HepG2 (cell line): Measurements from ENCODE around the gene ACD. TPM values are rescaled to one million over a fixed set of nuclear protein-coding genes. Genes with fewer than 3 reads are reported as not detected.

ENCODE experiments used
- ATAC-seq: fragments of 200-7000 bp; cut with Tn5 transposase; 3 replicates; pipeline ENCODE4 v1.9.1; 2020; ENCODE audit warnings: mild to moderate bottlenecking, moderate library complexity
- BruUV-seq: library from RNA; stranded (reverse); fragments of 400-500 nt; replicated peaks from 2 replicates; lab custom pipeline; 2021; lab: Mats Ljungman, UMichigan
- CTCF ChIA-PET: fragments of 300-600 bp; formaldehyde crosslinking; extraction: SDS; loops from one replicate; lab custom pipeline; 2021; ENCODE audit warnings: low total read pairs, inconsistent platforms, low intra/inter-chr PET ratio; lab: Yijun Ruan, JAX
- POLR2A ChIA-PET: fragments of 350-600 bp; sonication (Branson Sonifier 250); formaldehyde crosslinking; loops from one replicate; lab custom pipeline; 2020; ENCODE audit warnings: antibody characterized with exemption, inconsistent platforms; lab: Yijun Ruan, JAX
- DNase-seq: peaks from one replicate; pipeline ENCODE4 v3.0.0-alpha.2; 2015; ENCODE audit warnings: low spot score
- FAIRE-seq: peaks from 3 replicates; lab custom pipeline; 2011; peaks lifted over from hg19 to GRCh38; lab: Jason Lieb, UNC
- H2AFZ ChIP-seq: one replicate; pipeline ENCODE4 v1.6.1; 2011; ENCODE audit warnings: low read length, inconsistent platforms
- H3K27ac ChIP-seq: fragments of 300-600 bp; 3 replicates; pipeline ENCODE4 v1.8.0; 2011; ENCODE audit warnings: mixed run types, mild to moderate bottlenecking, mixed read lengths, low read length, inconsistent platforms; ENCODE audit not compliant: insufficient read depth; ENCODE audit errors: extremely low read length
- H3K27me3 ChIP-seq, 2 experiments: fragments of 200-600 bp in 1 of 2; 2 replicates in 1 of 2; 3 replicates in 1 of 2; pipeline versions ENCODE4 v1.6.0 to v1.8.0; 2011; ENCODE audit warnings: low read length in 2 of 2, mild to moderate bottlenecking in 2 of 2, moderate library complexity in 2 of 2, inconsistent platforms in 1 of 2; ENCODE audit not compliant: insufficient read depth in 2 of 2, control insufficient read depth in 1 of 2
- H3K36me3 ChIP-seq, 2 experiments: fragments of 200-600 bp in 1 of 2; replicated peaks in 1 of 2; 2 replicates in 1 of 2; 3 replicates in 1 of 2; pipeline versions ENCODE4 v1.5.1 to v1.8.0; 2011; ENCODE audit warnings: low read length in 2 of 2, inconsistent platforms in 1 of 2; ENCODE audit not compliant: insufficient read depth in 2 of 2, control insufficient read depth in 1 of 2
- H3K4me1 ChIP-seq: 2 replicates; pipeline ENCODE4 v1.5.1; 2012; ENCODE audit warnings: low read length, inconsistent platforms; ENCODE audit not compliant: insufficient read depth
- H3K4me2 ChIP-seq: 2 replicates; pipeline ENCODE4 v1.6.0; 2011; ENCODE audit warnings: low read depth, low read length, inconsistent platforms
- H3K4me3 ChIP-seq, 3 experiments: fragments of 200-600 bp in 1 of 3; sonication (generic), shearing (Covaris generic) in 1 of 3; replicated peaks in 1 of 3; 2 replicates each; pipeline ENCODE4 v1.5.1; 2011 to 2016; ENCODE audit warnings: low read length in 3 of 3, inconsistent platforms in 2 of 3, low read depth in 2 of 3, mild to moderate bottlenecking in 2 of 3, control low read depth in 1 of 3, mixed read lengths in 1 of 3; ENCODE audit not compliant: insufficient read depth in 1 of 3
- H3K79me2 ChIP-seq: one replicate; pipeline ENCODE4 v1.6.1; 2011; ENCODE audit warnings: low read length, inconsistent platforms; ENCODE audit not compliant: insufficient read depth
- H3K9ac ChIP-seq: 2 replicates; pipeline ENCODE4 v1.6.0; 2011; ENCODE audit warnings: mild to moderate bottlenecking, low read depth, low read length, inconsistent platforms; ENCODE audit not compliant: insufficient read depth
- H3K9me3 ChIP-seq: 2 replicates; pipeline ENCODE4 v1.5.1; 2012; ENCODE audit warnings: mild to moderate bottlenecking, low read length
- H4K20me1 ChIP-seq: 2 replicates; pipeline ENCODE4 v1.6.0; 2011; ENCODE audit warnings: inconsistent platforms, mild to moderate bottlenecking, low read length, moderate library complexity; ENCODE audit not compliant: insufficient read depth
- AHR ChIP-seq: IDR thresholded peaks from 2 replicates; pipeline ENCODE4 v1.6.1; 2018; ENCODE audit warnings: missing genetic modification reagents, missing compliant biosample characterization
- HES4 ChIP-seq: sonication (generic); formaldehyde crosslinking; IDR thresholded peaks from 2 replicates; pipeline ENCODE4 v1.9.0; 2021; ENCODE audit warnings: mild to moderate bottlenecking, missing genetic modification reagents, borderline replicate concordance
- HHEX ChIP-seq: IDR thresholded peaks from 2 replicates; pipeline ENCODE4 v1.6.1; 2016; ENCODE audit warnings: control low read depth
- MIXL1 ChIP-seq: IDR thresholded peaks from 2 replicates; pipeline ENCODE4 v1.6.1; 2016
- POGZ ChIP-seq: sonication (generic); formaldehyde crosslinking; IDR thresholded peaks from 2 replicates; pipeline ENCODE4 v1.4.0; 2020; ENCODE audit warnings: mild to moderate bottlenecking, missing genetic modification reagents
- REST ChIP-seq, 2 experiments: IDR thresholded peaks; 2 replicates each; pipeline ENCODE4 v1.6.1; 2011 to 2012; ENCODE audit warnings: low read length in 2 of 2, borderline replicate concordance in 1 of 2, low read depth in 1 of 2, mild to moderate bottlenecking in 1 of 2, moderate library complexity in 1 of 2
- SAP130 ChIP-seq: IDR thresholded peaks from 2 replicates; pipeline ENCODE4 v1.6.1; 2016; ENCODE audit warnings: low read depth
- SMC3 ChIP-seq: IDR thresholded peaks from 2 replicates; pipeline ENCODE4 v1.6.1; 2011; ENCODE audit warnings: low read length, improper control_type of control experiment
- SSRP1 ChIP-seq: IDR thresholded peaks from 2 replicates; pipeline ENCODE4 v1.6.1; 2016; ENCODE audit warnings: control low read depth
- ZBTB26 ChIP-seq: IDR thresholded peaks from 2 replicates; pipeline ENCODE4 v1.6.1; 2016; ENCODE audit warnings: missing compliant biosample characterization, missing genetic modification reagents, borderline replicate concordance
- ZNF292 ChIP-seq: sonication (generic); formaldehyde crosslinking; IDR thresholded peaks from 2 replicates; pipeline ENCODE4 v1.8.1; 2022; ENCODE audit warnings: mild to moderate bottlenecking, low read depth, missing genetic modification reagents, borderline replicate concordance
- ZNF296 ChIP-seq: sonication (generic); formaldehyde crosslinking; conservative IDR thresholded peaks from 2 replicates; pipeline ENCODE4 v1.5.0; 2020; ENCODE audit warnings: mild to moderate bottlenecking, missing genetic modification reagents
- ZNF589 ChIP-seq: sonication (generic); formaldehyde crosslinking; conservative IDR thresholded peaks from 2 replicates; pipeline ENCODE4 v1.8.0; 2022; ENCODE audit warnings: mild to moderate bottlenecking, moderate library complexity, missing genetic modification reagents
- ZNF678 ChIP-seq: sonication (generic); formaldehyde crosslinking; IDR thresholded peaks from 2 replicates; pipeline ENCODE4 v1.4.0; 2020; ENCODE audit warnings: mild to moderate bottlenecking, missing genetic modification reagents
- WGBS: methylation state at CpG from one replicate; pipeline ENCODE4 v1.1.6; 2017; ENCODE audit warnings: low lambda C conversion rate; 5-methylcytosine and 5-hydroxymethylcytosine counted together
- in situ Hi-C: cut with HindIII; loops from 2 replicates; pipeline ENCODE4 v1.10.0; 2017; ENCODE audit warnings: low pct_unique_long_range_greater_than_20kb; ENCODE audit not compliant: extremely low pct_ligation_motif_present
- intact Hi-C: fragments of 100-400 bp; cut with micrococcal nuclease; formaldehyde crosslinking; loops from one replicate; pipeline ENCODE4 v1.10.0; 2022; ENCODE audit not compliant: unreplicated experiment
- polyA plus RNA-seq, 8 experiments: library from polyadenylated mRNA; depleted of rRNA in 3 of 8; stranded (reverse) in 7 of 8; unstranded in 1 of 8; fragments of >200 nt; fragmentation: Illumina TruSeq in 4 of 8; extraction: Trizol in 4 of 8; gene quantifications; 2 replicates each; pipeline versions ENCODE4 v1.2.1 to v1.2.3, GENCODE V29; 2011 to 2016; ENCODE audit warnings: low read depth in 4 of 8, missing spikeins in 1 of 8, mixed read lengths in 1 of 8; ENCODE audit not compliant: insufficient read depth in 1 of 8
- total RNA-seq, 5 experiments: library from RNA; depleted of rRNA; stranded (reverse); fragments of >200 nt; fragmentation: Illumina TruSeq; extraction: Trizol; gene quantifications; 2 replicates each; pipeline ENCODE4 v1.2.3, GENCODE V29; 2016; ENCODE audit warnings: low read depth in 1 of 5

ACD gene
- total and polyA plus RNA-seq, 2 of the 13 experiments (the other 11 are each of a cell fraction or from before 2014, with no cell fraction given): 32.6 to 38.3 TPM

GRCh38 chr16:67653789-67654402, 6.2 kb downstream of the ACD start:
- H3K27ac ChIP-seq: no peak overlapping the region
- H4K20me1 ChIP-seq: peaks cover 12% of the 10 kb centered on the region
- TF ChIP-seq HES4 (CRISPR knock-in tag) (no peak), REST (IDR thresholded peaks at IDR 0.05; ENCODE audit: borderline replicate concordance in 1 of 2, low read depth in 1 of 2, low read length in 2 of 2) (peak; percentile 56 to 90), SMC3 (no peak), HHEX (CRISPR knock-in tag) (no peak), ZNF296 (no peak), ZNF678 (CRISPR knock-in tag) (no peak), AHR (CRISPR knock-in tag) (no peak), POGZ (no peak), SAP130 (CRISPR knock-in tag) (0 out of 2 replicates have a peak, but pooled peaks have one; percentile 15), ZNF589 (CRISPR knock-in tag) (0 out of 2 replicates have a peak, but pooled peaks have one; percentile 23), SSRP1 (CRISPR knock-in tag) (no peak), ZBTB26 (no peak), MIXL1 (CRISPR knock-in tag) (no peak), ZNF292 (CRISPR knock-in tag) (no peak)
- TF ChIP-seq, all 625 proteins: peak for 3
- H3K36me3 ChIP-seq: peaks cover 5 to 10% of the 10 kb centered on the region in 2 experiments; a peak in 3 of 5 replicates
- H3K4me1 ChIP-seq: peaks cover 19% of the 10 kb centered on the region
- H3K4me2 ChIP-seq: peak overlapping the region; percentile 92
- intact Hi-C loops (no loop called here), in situ Hi-C loops (no loop called here)
- H3K79me2 ChIP-seq: peaks cover 3% of the 10 kb centered on the region
- BruUV-seq: no TSS peak
- no peaks in the 10 kb centered on the region for H3K9me3 ChIP-seq
- no peak for FAIRE-seq
- no peak overlapping the region for H2AFZ ChIP-seq
- ATAC-seq: peak; percentile 39
- peak overlapping the region; percentile 59 to 78 (median 76); a peak in 5 of 6 replicates for H3K4me3 ChIP-seq
- POLR2A ChIA-PET: no interaction called here
- CTCF ChIA-PET: interaction anchor here (1.6 kb wide), 1 partner anchor 14 kb away, joined by 8 read pairs; no protein-coding TSS in a partner anchor
- peak overlapping the region; percentile 30; the same call in 1 of the 2 replicates for H3K9ac ChIP-seq
- 23% methylated on average over 19 of the region's 25 CpGs for WGBS
- DNase-seq: no peak
- peaks cover 0 to 49% of the 10 kb centered on the region in 2 experiments for H3K27me3 ChIP-seq
